NCI-H1048 (cell line): ENCODE results near the gene PUSL1.

Experiments
- DNase-seq: peaks from one replicate; lab custom pipeline; 2025; lab: John Stamatoyannopoulos, UW

The PUSL1 gene

GRCh38 chr1:1279028-1279427 lies 29.4 kb upstream of the PUSL1 start:
- DNase-seq, result no peak

GRCh38 chr1:1280782-1281481 lies 27.5 kb upstream of the PUSL1 start:
- DNase-seq, result no peak

- no peak for DNase-seq
These were observed 26.7 kb upstream of the PUSL1 start for GRCh38 chr1:1281533-1282321.

- DNase-seq, result no peak
These were observed 25.4 kb upstream of the PUSL1 start for GRCh38 chr1:1282998-1283397.

- no peak for DNase-seq
These were observed 24.6 kb upstream of the PUSL1 start for GRCh38 chr1:1283821-1284220.

GRCh38 chr1:1284221-1285101 lies 23.9 kb upstream of the PUSL1 start:
- DNase-seq, result no peak

GRCh38 chr1:1285102-1285571 lies 23.3 kb upstream of the PUSL1 start:
- no peak for DNase-seq

GRCh38 chr1:1285611-1286311 lies 22.6 kb upstream of the PUSL1 start:
- DNase-seq, result no peak

GRCh38 chr1:1286313-1287261 lies 21.8 kb upstream of the PUSL1 start:
- no peak for DNase-seq

GRCh38 chr1:1287288-1288110 lies 20.9 kb upstream of the PUSL1 start:
- no peak for DNase-seq

- DNase-seq, result peak; percentile 36
These were observed 18.1 kb upstream of the PUSL1 start for GRCh38 chr1:1290238-1290731.

GRCh38 chr1:1291023-1291528 lies 17.3 kb upstream of the PUSL1 start:
- no peak for DNase-seq

GRCh38 chr1:1291548-1292441 lies 16.6 kb upstream of the PUSL1 start:
- no peak for DNase-seq

- DNase-seq, result no peak
These were observed 16.0 kb upstream of the PUSL1 start for GRCh38 chr1:1292442-1292779.

- no peak for DNase-seq
These were observed 15.5 kb upstream of the PUSL1 start for GRCh38 chr1:1292851-1293250.

GRCh38 chr1:1293263-1294249 lies 14.8 kb upstream of the PUSL1 start:
- DNase-seq, result peak; percentile 48

GRCh38 chr1:1294250-1294890 lies 14.0 kb upstream of the PUSL1 start:
- DNase-seq, result no peak
